Measurements from ENCODE around the gene CCL23. TPM values are rescaled to one million over a fixed set of nuclear protein-coding genes. Genes with fewer than 3 reads are reported as not detected.

The CCL23 gene
- total and polyA plus RNA-seq, 4 donors: 1.9 to 24.4 (median 6.3) TPM

DNA sequence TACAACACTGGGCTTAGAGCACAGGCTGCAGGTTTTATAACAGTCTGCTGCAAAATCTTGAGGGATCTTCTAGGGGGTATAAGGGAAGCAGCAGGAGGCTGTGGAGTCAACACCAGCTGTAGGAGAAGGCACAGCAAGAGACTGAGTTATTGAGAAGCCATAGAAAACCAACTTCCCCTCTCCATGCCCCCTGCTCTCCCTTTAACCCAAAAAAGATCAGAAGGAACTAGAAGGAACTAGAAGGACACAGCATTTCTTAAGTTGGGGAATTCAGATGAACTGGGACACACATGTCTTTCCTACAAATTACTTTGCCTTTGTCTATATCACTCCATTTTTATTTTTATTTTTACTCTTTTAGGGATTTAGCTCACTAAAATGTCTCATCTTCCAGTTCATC, 40.1 kb upstream of the CCL23 start:
- TF ChIP-seq EGR1 (IDR thresholded peaks at IDR 0.05; ENCODE audit: low read depth in 2 of 2) (no peak), JUND (IDR thresholded peaks at IDR 0.05) (no peak), RXRA (IDR thresholded peaks at IDR 0.05) (no peak), HNF4A (conservative IDR thresholded peaks at IDR 0.05) (no peak), HNF4G (IDR thresholded peaks at IDR 0.05) (no peak), RAD21 (IDR thresholded peaks at IDR 0.05) (no peak), NR2F2 (IDR thresholded peaks at IDR 0.05) (no peak), FOXA2 (IDR thresholded peaks at IDR 0.05) (no peak), GABPA (IDR thresholded peaks at IDR 0.05 in 1 of 2, conservative IDR thresholded peaks at IDR 0.05 in 1 of 2) (no peak)
- TF ChIP-seq, protein P1, sequence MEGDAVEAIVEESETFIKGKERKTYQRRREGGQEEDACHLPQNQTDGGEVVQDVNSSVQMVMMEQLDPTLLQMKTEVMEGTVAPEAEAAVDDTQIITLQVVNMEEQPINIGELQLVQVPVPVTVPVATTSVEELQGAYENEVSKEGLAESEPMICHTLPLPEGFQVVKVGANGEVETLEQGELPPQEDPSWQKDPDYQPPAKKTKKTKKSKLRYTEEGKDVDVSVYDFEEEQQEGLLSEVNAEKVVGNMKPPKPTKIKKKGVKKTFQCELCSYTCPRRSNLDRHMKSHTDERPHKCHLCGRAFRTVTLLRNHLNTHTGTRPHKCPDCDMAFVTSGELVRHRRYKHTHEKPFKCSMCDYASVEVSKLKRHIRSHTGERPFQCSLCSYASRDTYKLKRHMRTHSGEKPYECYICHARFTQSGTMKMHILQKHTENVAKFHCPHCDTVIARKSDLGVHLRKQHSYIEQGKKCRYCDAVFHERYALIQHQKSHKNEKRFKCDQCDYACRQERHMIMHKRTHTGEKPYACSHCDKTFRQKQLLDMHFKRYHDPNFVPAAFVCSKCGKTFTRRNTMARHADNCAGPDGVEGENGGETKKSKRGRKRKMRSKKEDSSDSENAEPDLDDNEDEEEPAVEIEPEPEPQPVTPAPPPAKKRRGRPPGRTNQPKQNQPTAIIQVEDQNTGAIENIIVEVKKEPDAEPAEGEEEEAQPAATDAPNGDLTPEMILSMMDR (IDR thresholded peaks at IDR 0.05; ENCODE audit: low read depth, low read length, missing input control): no peak
- TF ChIP-seq, protein P2, sequence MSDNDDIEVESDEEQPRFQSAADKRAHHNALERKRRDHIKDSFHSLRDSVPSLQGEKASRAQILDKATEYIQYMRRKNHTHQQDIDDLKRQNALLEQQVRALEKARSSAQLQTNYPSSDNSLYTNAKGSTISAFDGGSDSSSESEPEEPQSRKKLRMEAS (IDR thresholded peaks at IDR 0.05): no peak
- TF ChIP-seq, protein P3, sequence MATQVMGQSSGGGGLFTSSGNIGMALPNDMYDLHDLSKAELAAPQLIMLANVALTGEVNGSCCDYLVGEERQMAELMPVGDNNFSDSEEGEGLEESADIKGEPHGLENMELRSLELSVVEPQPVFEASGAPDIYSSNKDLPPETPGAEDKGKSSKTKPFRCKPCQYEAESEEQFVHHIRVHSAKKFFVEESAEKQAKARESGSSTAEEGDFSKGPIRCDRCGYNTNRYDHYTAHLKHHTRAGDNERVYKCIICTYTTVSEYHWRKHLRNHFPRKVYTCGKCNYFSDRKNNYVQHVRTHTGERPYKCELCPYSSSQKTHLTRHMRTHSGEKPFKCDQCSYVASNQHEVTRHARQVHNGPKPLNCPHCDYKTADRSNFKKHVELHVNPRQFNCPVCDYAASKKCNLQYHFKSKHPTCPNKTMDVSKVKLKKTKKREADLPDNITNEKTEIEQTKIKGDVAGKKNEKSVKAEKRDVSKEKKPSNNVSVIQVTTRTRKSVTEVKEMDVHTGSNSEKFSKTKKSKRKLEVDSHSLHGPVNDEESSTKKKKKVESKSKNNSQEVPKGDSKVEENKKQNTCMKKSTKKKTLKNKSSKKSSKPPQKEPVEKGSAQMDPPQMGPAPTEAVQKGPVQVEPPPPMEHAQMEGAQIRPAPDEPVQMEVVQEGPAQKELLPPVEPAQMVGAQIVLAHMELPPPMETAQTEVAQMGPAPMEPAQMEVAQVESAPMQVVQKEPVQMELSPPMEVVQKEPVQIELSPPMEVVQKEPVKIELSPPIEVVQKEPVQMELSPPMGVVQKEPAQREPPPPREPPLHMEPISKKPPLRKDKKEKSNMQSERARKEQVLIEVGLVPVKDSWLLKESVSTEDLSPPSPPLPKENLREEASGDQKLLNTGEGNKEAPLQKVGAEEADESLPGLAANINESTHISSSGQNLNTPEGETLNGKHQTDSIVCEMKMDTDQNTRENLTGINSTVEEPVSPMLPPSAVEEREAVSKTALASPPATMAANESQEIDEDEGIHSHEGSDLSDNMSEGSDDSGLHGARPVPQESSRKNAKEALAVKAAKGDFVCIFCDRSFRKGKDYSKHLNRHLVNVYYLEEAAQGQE (IDR thresholded peaks at IDR 0.05): no peak
- TF ChIP-seq, protein P4, sequence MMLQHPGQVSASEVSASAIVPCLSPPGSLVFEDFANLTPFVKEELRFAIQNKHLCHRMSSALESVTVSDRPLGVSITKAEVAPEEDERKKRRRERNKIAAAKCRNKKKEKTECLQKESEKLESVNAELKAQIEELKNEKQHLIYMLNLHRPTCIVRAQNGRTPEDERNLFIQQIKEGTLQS (IDR thresholded peaks at IDR 0.05): no peak
- Histone ChIP-seq H3K4me1 (ENCODE audit: control insufficient read depth in 4 of 4, insufficient read depth in 4 of 4, low read length in 3 of 4) (peaks cover 0 to 4% (median 0%) of the 10 kb centered on the region in 4 donors), H3K27ac (ENCODE audit: low read depth in 1 of 2, low read length in 2 of 2) (no peak overlapping the region), H3K4me3 (ENCODE audit: low read depth in 1 of 3, low read length in 3 of 3) (no peak overlapping the region), H3K9ac (ENCODE audit: low read depth in 1 of 2, low read length in 2 of 2) (no peak overlapping the region), H3K9me3 (ENCODE audit: control insufficient read depth in 4 of 4, low read length in 3 of 4) (no peaks in the 10 kb centered on the region), H3K27me3 (ENCODE audit: control insufficient read depth in 4 of 4, insufficient read depth in 4 of 4, low read length in 3 of 4) (no peaks in the 10 kb centered on the region), H3K36me3 (ENCODE audit: control insufficient read depth in 4 of 4, insufficient read depth in 3 of 4, low read depth in 1 of 4, low read length in 3 of 4) (no peaks in the 10 kb centered on the region)
- no peak for DNase-seq (ENCODE audit: low spot score)

DNA sequence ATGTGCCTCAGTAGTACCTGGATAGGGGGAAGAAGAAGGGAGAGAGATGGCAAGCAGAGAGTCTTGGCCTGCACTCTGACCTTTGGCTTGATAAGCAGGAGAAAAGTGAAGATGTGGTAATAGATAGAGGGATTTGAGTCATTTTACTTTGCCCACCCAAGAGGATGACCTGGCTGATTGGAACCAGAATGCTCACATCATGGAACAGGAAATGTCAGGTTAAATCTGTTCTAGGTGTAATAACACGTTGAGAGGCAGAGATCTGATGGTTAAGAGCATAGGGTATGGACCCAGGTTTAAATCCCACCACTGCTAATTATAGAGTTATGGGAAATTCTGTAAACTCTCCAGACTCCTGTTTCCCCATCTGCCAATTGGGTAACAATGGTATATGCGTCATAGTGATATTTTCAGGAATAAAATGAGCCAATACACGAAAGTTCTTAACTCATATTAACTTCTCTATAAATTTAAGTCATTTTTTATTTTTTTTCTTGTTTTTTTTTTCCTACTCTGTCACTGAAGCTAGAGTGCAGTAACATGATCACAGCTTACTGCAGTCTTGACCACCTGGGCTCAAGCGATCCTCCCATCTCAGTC, 38.2 kb upstream of the CCL23 start:
- H3K9ac ChIP-seq (ENCODE audit: low read depth in 1 of 2, low read length in 2 of 2): no peak overlapping the region
- WGBS: 90% methylated on average over 4 of the region's 4 CpGs
- H3K27ac ChIP-seq (ENCODE audit: low read depth in 1 of 2, low read length in 2 of 2): no peak overlapping the region
- H3K9me3 ChIP-seq (ENCODE audit: control insufficient read depth in 4 of 4, low read length in 3 of 4): peaks cover 0 to 4% (median 0%) of the 10 kb centered on the region in 4 donors
- TF ChIP-seq SP1 (IDR thresholded peaks at IDR 0.05): no peak
- TF ChIP-seq TAF1 (conservative IDR thresholded peaks at IDR 0.05): no peak
- TF ChIP-seq NR2F2 (IDR thresholded peaks at IDR 0.05): no peak
- TF ChIP-seq HNF4G (IDR thresholded peaks at IDR 0.05): no peak
- TF ChIP-seq, protein P3 (IDR thresholded peaks at IDR 0.05): no peak
- TF ChIP-seq, protein P4 (IDR thresholded peaks at IDR 0.05): no peak
- no peak overlapping the region for H3K4me3 ChIP-seq (ENCODE audit: low read depth in 1 of 3, low read length in 3 of 3)
- peaks cover 0 to 4% (median 0%) of the 10 kb centered on the region in 4 donors for H3K4me1 ChIP-seq (ENCODE audit: control insufficient read depth in 4 of 4, insufficient read depth in 4 of 4, low read length in 3 of 4)
- DNase-seq (ENCODE audit: low spot score): no peak
- no peaks in the 10 kb centered on the region for H3K36me3 ChIP-seq (ENCODE audit: control insufficient read depth in 4 of 4, insufficient read depth in 3 of 4, low read depth in 1 of 4, low read length in 3 of 4)
- H3K27me3 ChIP-seq (ENCODE audit: control insufficient read depth in 4 of 4, insufficient read depth in 4 of 4, low read length in 3 of 4): no peaks in the 10 kb centered on the region
